ENCODE measurements around the gene ADAMTS14.

GRCh38 chr10:70730955-70731354 lies 58.6 kb downstream of the ADAMTS14 start:
- TF ChIP-seq ESRRA (CRISPR knock-in tag; IDR thresholded peaks at IDR 0.05; ENCODE audit: borderline replicate concordance) (no peak), CTCF (IDR thresholded peaks at IDR 0.05) (no peak), AFF4 (CRISPR knock-in tag; IDR thresholded peaks at IDR 0.05; ENCODE audit: borderline replicate concordance) (no peak), MAX (CRISPR knock-in tag; IDR thresholded peaks at IDR 0.05) (no peak), ATF3 (CRISPR knock-in tag; conservative IDR thresholded peaks at IDR 0.05) (no peak)

Data from WTC11 (cell line).